ENCODE data around the gene ZGPAT. TPM values are rescaled to one million over a fixed set of nuclear protein-coding genes. Genes with fewer than 3 reads are reported as not detected.

ZGPAT gene
- total and polyA plus RNA-seq, 12 donors = 11.8 to 44.7 (median 16.1) TPM

DNA sequence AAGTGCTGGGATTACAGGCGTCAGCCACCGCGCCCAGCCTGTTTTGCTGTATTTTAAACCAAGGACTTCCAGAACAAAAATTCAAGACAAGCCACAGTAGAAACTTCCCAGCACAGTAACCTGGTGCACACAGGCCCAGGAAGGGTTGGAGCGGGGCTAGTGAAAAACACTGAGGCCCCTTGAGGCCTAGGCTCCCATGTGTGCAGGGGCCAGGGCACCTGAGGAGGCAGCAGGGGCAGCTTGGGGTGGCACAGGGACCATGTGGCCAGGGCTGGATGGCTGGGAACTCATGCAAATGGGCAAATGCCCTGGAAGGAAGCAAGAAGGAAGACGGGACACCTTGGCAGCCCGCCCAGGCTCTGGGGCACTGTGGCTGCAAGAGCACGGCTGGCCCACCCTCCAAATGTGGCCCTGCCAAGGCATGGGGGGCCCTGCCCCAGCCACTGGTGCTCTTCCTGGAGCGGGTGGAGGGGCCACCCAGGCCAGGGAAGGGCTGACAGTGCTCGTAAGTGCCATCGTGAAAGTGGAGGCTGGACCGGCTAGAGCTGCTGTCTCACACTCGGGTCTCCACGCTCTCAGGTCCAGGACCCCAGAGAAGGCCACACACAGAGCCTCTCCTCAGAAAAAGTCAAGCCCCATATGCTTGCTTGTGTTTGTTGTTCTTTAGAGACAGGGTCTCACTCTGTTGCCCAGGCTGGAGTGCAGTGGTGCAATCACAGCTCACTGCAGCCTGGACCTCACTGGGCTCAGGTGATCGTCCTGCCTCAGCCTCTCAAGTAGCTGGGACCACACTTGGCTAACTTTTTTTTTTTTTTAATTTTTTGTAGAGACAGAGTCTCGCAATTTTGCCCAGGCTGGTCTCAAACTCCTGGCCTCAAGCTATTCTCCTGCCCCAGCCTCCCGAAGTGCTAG lies 42.0 kb downstream of the ZGPAT start:
- TF ChIP-seq, protein P1, sequence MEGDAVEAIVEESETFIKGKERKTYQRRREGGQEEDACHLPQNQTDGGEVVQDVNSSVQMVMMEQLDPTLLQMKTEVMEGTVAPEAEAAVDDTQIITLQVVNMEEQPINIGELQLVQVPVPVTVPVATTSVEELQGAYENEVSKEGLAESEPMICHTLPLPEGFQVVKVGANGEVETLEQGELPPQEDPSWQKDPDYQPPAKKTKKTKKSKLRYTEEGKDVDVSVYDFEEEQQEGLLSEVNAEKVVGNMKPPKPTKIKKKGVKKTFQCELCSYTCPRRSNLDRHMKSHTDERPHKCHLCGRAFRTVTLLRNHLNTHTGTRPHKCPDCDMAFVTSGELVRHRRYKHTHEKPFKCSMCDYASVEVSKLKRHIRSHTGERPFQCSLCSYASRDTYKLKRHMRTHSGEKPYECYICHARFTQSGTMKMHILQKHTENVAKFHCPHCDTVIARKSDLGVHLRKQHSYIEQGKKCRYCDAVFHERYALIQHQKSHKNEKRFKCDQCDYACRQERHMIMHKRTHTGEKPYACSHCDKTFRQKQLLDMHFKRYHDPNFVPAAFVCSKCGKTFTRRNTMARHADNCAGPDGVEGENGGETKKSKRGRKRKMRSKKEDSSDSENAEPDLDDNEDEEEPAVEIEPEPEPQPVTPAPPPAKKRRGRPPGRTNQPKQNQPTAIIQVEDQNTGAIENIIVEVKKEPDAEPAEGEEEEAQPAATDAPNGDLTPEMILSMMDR (IDR thresholded peaks at IDR 0.05) = no peak
- Histone ChIP-seq H3K9me3 (no peaks in the 10 kb centered on the region), H3K27me3 (no peaks in the 10 kb centered on the region), H3K36me3 (peaks cover 0 to 86% (median 6%) of the 10 kb centered on the region in 9 donors), H3K4me3 (no peak overlapping the region), H3K4me1 (peaks cover 0 to 6% (median 0%) of the 10 kb centered on the region in 9 donors), H3K27ac (peak overlapping the region in 1 of 10 donors; percentile 80)
- 90 to 94% methylated on average over 16 of the region's 16 CpGs for whole genome bisulfite sequencing, 2 donors
- intact Hi-C loops (cut with DNase I) = no loop called here
- no peak for DNase-seq
- no peak for ATAC-seq

DNA sequence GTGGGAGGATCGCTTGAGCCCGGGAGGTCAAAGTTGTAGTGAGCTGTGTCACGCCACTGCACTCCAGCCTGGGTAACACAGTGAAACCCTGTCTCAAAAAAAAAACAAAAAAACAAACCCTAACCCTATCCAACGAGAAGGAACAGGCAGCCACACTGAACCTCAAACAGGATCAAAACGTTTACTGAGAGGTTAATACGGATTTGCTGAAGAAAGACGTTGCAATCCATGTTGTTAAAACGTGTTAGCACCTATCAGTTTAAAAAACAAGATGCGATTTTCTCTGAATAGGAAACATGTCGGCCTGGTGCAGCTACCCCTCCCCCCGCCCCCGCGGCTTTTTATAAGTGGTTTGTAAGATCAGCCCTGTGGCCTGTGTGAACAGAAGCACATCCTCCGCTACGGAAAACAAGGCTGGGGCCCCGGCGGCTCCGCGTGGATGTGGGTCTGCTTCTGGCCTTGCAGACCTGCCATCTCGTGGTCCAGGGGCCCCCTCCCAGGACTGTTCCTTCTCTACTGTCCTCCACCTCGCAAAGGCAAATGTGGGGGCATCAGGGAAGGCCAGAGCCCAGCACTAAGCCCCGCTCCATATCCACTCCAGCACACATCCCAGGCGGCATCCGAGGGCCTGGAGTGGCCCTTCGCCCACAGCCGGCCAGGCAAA lies 43.1 kb downstream of the ZGPAT start:
- Histone ChIP-seq H3K9me3 (no peaks in the 10 kb centered on the region), H3K27ac (peak overlapping the region in 1 of 10 donors; percentile 80), H3K36me3 (peaks cover 0 to 82% (median 6%) of the 10 kb centered on the region in 9 donors), H3K4me1 (peaks cover 0 to 6% (median 0%) of the 10 kb centered on the region in 9 donors), H3K27me3 (no peaks in the 10 kb centered on the region), H3K4me3 (no peak overlapping the region)
- TF ChIP-seq, protein P1 (IDR thresholded peaks at IDR 0.05) = no peak
- ATAC-seq = no peak
- no peak for DNase-seq
- 80% methylated on average over 26 of the region's 26 CpGs for WGBS, 2 donors
- intact Hi-C loops (cut with DNase I) = no loop called here

DNA sequence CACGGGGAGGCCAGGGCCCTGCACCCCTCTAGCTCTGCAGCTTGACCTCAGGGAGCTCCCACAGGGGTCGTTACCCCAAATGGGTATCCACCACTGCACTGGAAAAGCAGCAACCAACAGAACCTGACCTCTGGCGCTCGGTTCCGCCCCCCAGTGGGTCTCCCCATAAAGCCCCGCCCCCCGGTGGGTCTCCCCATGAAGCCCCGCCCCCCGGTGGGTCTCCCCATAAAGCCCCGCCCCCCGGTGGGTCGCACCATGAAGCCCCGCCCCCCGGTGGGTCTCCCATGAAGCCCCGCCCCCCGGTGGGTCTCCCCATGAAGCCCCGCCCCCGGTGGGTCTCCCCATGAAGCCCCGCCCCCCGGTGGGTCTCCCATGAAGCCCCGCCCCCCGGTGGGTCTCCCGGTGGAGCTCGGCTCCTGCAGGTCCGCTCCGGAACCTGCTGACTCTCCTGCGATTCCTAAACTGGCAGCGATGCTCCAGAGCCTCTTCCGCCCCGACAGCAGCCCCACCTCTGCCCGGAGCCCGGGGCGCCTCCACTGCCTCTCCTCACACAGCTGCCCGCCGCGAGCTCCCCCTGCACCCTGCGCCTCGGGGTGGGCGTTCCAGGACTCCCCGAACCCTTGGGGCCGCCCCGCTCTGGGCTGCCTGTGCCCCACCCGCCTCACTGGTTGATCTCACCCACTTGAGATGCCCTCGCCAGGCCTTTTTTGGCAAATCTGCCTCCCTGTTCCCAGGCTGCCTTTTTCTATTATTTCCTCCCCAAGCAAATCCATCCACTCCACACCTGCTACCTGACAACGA lies 43.8 kb downstream of the ZGPAT start:
- peak overlapping the region in 1 of 10 donors; percentile 80 for H3K27ac ChIP-seq
- DNase-seq (no peak), ATAC-seq (no peak)
- TF ChIP-seq, protein P1 (IDR thresholded peaks at IDR 0.05) = no peak
- intact Hi-C loops (cut with DNase I) = no loop called here
- no peaks in the 10 kb centered on the region for H3K27me3 ChIP-seq
- peaks cover 0 to 74% (median 2%) of the 10 kb centered on the region in 9 donors for H3K36me3 ChIP-seq
- WGBS, 2 donors = 81 to 82% methylated on average over 33 to 39 of the region's 45 CpGs
- no peaks in the 10 kb centered on the region for H3K9me3 ChIP-seq
- H3K4me3 ChIP-seq = no peak overlapping the region
- H3K4me1 ChIP-seq = peaks cover 0 to 6% (median 0%) of the 10 kb centered on the region in 9 donors
